ENCODE measurements around the gene CRYBG1. TPM values are rescaled to one million over a fixed set of nuclear protein-coding genes. Genes with fewer than 3 reads are reported as not detected.

CRYBG1 gene
- total RNA-seq, 2 donors from 2014 or later = 2.5 to 2.7 TPM

DNA sequence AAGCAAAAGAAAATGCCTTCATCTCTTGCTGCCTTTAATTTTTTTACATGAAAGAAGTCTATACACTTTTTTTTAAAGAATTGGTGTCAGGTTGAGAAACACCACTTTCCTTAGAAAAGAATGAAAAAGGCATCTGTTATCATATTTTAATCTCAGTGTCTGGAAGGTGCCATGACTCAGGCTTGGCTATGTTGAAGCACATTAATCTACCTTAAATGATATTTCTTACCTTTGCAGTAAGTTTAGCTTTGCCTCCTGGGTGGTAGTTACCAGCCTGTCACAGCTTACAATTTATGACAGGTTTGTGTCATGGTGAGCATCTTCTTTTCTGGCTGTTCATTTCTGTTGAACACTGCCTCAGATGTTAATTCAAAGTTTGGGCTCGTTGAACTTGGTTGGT is 173.5 kb downstream of the CRYBG1 start:
- Mint-ChIP-seq H3K36me3 (ENCODE audit: low read depth) (no peaks in the 10 kb centered on the region), H3K4me1 (peaks cover 2% of the 10 kb centered on the region), H3K27me3 (ENCODE audit: insufficient read depth) (no peaks in the 10 kb centered on the region), H3K27ac (no peak overlapping the region), H3K4me3 (no peak overlapping the region), H3K9me3 (no peaks in the 10 kb centered on the region)
- H3K4me3 ChIP-seq (ENCODE audit: low read length) = no peak overlapping the region
- H3K36me3 ChIP-seq (ENCODE audit: control insufficient read depth, insufficient read depth, low read length) = no peaks in the 10 kb centered on the region
- 48 to 50% methylated on average over 1 of the region's 1 CpG for WGBS, 2 experiments (ENCODE audit: insufficient coverage in 1 of 2, insufficient read length in 1 of 2)
- H3K27me3 ChIP-seq (ENCODE audit: control insufficient read depth, insufficient read depth, low read length, poor library complexity, severe bottlenecking) = no peaks in the 10 kb centered on the region
- H3K27ac ChIP-seq (ENCODE audit: low read depth, low read length) = no peak overlapping the region
- TF ChIP-seq, protein P1, sequence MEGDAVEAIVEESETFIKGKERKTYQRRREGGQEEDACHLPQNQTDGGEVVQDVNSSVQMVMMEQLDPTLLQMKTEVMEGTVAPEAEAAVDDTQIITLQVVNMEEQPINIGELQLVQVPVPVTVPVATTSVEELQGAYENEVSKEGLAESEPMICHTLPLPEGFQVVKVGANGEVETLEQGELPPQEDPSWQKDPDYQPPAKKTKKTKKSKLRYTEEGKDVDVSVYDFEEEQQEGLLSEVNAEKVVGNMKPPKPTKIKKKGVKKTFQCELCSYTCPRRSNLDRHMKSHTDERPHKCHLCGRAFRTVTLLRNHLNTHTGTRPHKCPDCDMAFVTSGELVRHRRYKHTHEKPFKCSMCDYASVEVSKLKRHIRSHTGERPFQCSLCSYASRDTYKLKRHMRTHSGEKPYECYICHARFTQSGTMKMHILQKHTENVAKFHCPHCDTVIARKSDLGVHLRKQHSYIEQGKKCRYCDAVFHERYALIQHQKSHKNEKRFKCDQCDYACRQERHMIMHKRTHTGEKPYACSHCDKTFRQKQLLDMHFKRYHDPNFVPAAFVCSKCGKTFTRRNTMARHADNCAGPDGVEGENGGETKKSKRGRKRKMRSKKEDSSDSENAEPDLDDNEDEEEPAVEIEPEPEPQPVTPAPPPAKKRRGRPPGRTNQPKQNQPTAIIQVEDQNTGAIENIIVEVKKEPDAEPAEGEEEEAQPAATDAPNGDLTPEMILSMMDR (conservative IDR thresholded peaks at IDR 0.05) = no peak
- H3K9me3 ChIP-seq (ENCODE audit: control insufficient read depth, low read length) = no peaks in the 10 kb centered on the region
- H3K4me1 ChIP-seq (ENCODE audit: control insufficient read depth, insufficient read depth, low read length) = no peaks in the 10 kb centered on the region
- no peak overlapping the region for H3K9ac ChIP-seq (ENCODE audit: extremely low read depth, low read length, poor library complexity, severe bottlenecking)
- DNase-seq = no peak

GRCh38 chr6:106534564-106534982 is 174.1 kb downstream of the CRYBG1 start:
- Mint-ChIP-seq H3K27me3 (ENCODE audit: insufficient read depth) (no peaks in the 10 kb centered on the region), H3K36me3 (ENCODE audit: low read depth) (no peaks in the 10 kb centered on the region), H3K4me1 (peaks cover 2% of the 10 kb centered on the region), H3K4me3 (no peak overlapping the region), H3K9me3 (no peaks in the 10 kb centered on the region), H3K27ac (no peak overlapping the region)
- TF ChIP-seq, protein P1 (conservative IDR thresholded peaks at IDR 0.05) = no peak
- Histone ChIP-seq H3K9me3 (ENCODE audit: control insufficient read depth, low read length) (no peaks in the 10 kb centered on the region), H3K4me3 (ENCODE audit: low read length) (no peak overlapping the region), H3K27ac (ENCODE audit: low read depth, low read length) (no peak overlapping the region), H3K36me3 (ENCODE audit: control insufficient read depth, insufficient read depth, low read length) (no peaks in the 10 kb centered on the region), H3K9ac (ENCODE audit: extremely low read depth, low read length, poor library complexity, severe bottlenecking) (no peak overlapping the region), H3K27me3 (ENCODE audit: control insufficient read depth, insufficient read depth, low read length, poor library complexity, severe bottlenecking) (no peaks in the 10 kb centered on the region), H3K4me1 (ENCODE audit: control insufficient read depth, insufficient read depth, low read length) (no peaks in the 10 kb centered on the region)
- no peak for DNase-seq
- 22 to 73% methylated on average over 1 to 2 of the region's 2 CpGs for WGBS, 2 experiments (ENCODE audit: insufficient coverage in 1 of 2, insufficient read length in 1 of 2)

GRCh38 chr6:106535012-106535411 is 174.5 kb downstream of the CRYBG1 start:
- TF ChIP-seq, protein P1 (conservative IDR thresholded peaks at IDR 0.05) = no peak
- Histone ChIP-seq H3K27ac (ENCODE audit: low read depth, low read length) (no peak overlapping the region), H3K36me3 (ENCODE audit: control insufficient read depth, insufficient read depth, low read length) (no peaks in the 10 kb centered on the region), H3K4me3 (ENCODE audit: low read length) (no peak overlapping the region), H3K27me3 (ENCODE audit: control insufficient read depth, insufficient read depth, low read length, poor library complexity, severe bottlenecking) (no peaks in the 10 kb centered on the region), H3K4me1 (ENCODE audit: control insufficient read depth, insufficient read depth, low read length) (no peaks in the 10 kb centered on the region), H3K9me3 (ENCODE audit: control insufficient read depth, low read length) (no peaks in the 10 kb centered on the region), H3K9ac (ENCODE audit: extremely low read depth, low read length, poor library complexity, severe bottlenecking) (no peak overlapping the region)
- Mint-ChIP-seq H3K4me1 (peaks cover 3% of the 10 kb centered on the region), H3K27ac (no peak overlapping the region), H3K4me3 (no peak overlapping the region), H3K27me3 (ENCODE audit: insufficient read depth) (no peaks in the 10 kb centered on the region), H3K9me3 (no peaks in the 10 kb centered on the region), H3K36me3 (ENCODE audit: low read depth) (no peaks in the 10 kb centered on the region)
- no peak for DNase-seq
- 100% methylated on average over 2 of the region's 2 CpGs; no CpG with 5 or more reads in 1 of the 2 experiments for WGBS, 2 experiments (ENCODE audit: insufficient coverage in 1 of 2, insufficient read length in 1 of 2)

All from endodermal cell (in vitro differentiated cells).